H1 (cell line): ENCODE data around the gene CUL9. TPM values are rescaled to one million over a fixed set of nuclear protein-coding genes. Genes with fewer than 3 reads are reported as not detected.

Experiments
- CTCF ChIA-PET: fragments of 300-600 bp; sonication (Branson Sonifier 250); formaldehyde crosslinking; loops from one replicate; lab custom pipeline; 2021; ENCODE audit not compliant: partially characterized antibody; lab: Charles Lee
- POLR2A ChIA-PET: fragments of 300-600 bp; sonication (Branson Sonifier 250); formaldehyde crosslinking; loops from one replicate; lab custom pipeline; 2021; ENCODE audit warnings: inconsistent platforms; ENCODE audit not compliant: partially characterized antibody; lab: Charles Lee
- DNase-seq, 2 experiments: peaks; one replicate each; pipeline versions ENCODE4 v3.0.0 to v3.0.0-alpha.2; 2010 to 2022; ENCODE audit warnings: low spot score in 2 of 2, low read depth in 1 of 2, mixed read lengths in 1 of 2
- FAIRE-seq: peaks from 2 replicates; lab custom pipeline; 2011; peaks lifted over from hg19 to GRCh38; lab: Jason Lieb, UNC
- H2AFZ ChIP-seq: 2 replicates; pipeline ENCODE4 v1.8.1; 2012; ENCODE audit warnings: low read length, inconsistent platforms
- H2AK5ac ChIP-seq: 2 replicates; pipeline ENCODE4 v1.6.1; 2013; ENCODE audit warnings: low read depth, low read length
- H2BK120ac ChIP-seq: replicated peaks from 2 replicates; pipeline ENCODE3; 2013; ENCODE audit warnings: low read depth, low read length, inconsistent platforms
- H2BK12ac ChIP-seq: 2 replicates; pipeline ENCODE4 v1.6.1; 2013; ENCODE audit warnings: low read depth, low read length
- H2BK15ac ChIP-seq: 2 replicates; pipeline ENCODE4 v1.6.1; 2013; ENCODE audit warnings: low read length
- H2BK20ac ChIP-seq: 2 replicates; pipeline ENCODE4 v1.6.1; 2013; ENCODE audit warnings: low read length
- H2BK5ac ChIP-seq: 2 replicates; pipeline ENCODE4 v1.6.1; 2013; ENCODE audit warnings: low read depth, low read length
- H3K14ac ChIP-seq: 2 replicates; pipeline ENCODE4 v1.6.1; 2013; ENCODE audit warnings: inconsistent platforms; ENCODE audit not compliant: insufficient read length
- H3K18ac ChIP-seq: 2 replicates; pipeline ENCODE4 v1.6.1; 2013; ENCODE audit warnings: low read length; ENCODE audit errors: extremely low read depth
- H3K23ac ChIP-seq: 2 replicates; pipeline ENCODE4 v1.6.1; 2013; ENCODE audit warnings: inconsistent platforms; ENCODE audit not compliant: insufficient read length
- H3K23me2 ChIP-seq: 2 replicates; pipeline ENCODE4 v1.6.1; 2013; ENCODE audit warnings: low read depth, low read length
- H3K27ac ChIP-seq: 2 replicates; pipeline ENCODE4 v1.6.1; 2011; ENCODE audit warnings: low read depth, low read length, inconsistent platforms
- H3K27me3 ChIP-seq, 4 experiments: replicated peaks in 1 of 4; 1 replicate in 1 of 4; 2 replicates in 3 of 4; pipeline versions ENCODE4 v1.6.1 to v1.8.1; 2011 to 2013; ENCODE audit warnings: low read length in 3 of 4, mild to moderate bottlenecking in 3 of 4, inconsistent platforms in 2 of 4, mixed read lengths in 2 of 4, moderate library complexity in 1 of 4; ENCODE audit not compliant: control insufficient read depth in 3 of 4, insufficient read depth in 3 of 4; ENCODE audit errors: extremely low read depth in 1 of 4
- H3K36me3 ChIP-seq, 4 experiments: 2 replicates each; pipeline versions ENCODE4 v1.6.1 to v1.8.1; 2011 to 2013; ENCODE audit warnings: mild to moderate bottlenecking in 4 of 4, low read length in 3 of 4, moderate library complexity in 2 of 4, control low read depth in 1 of 4, inconsistent platforms in 1 of 4; ENCODE audit not compliant: insufficient read depth in 4 of 4, control insufficient read depth in 2 of 4
- H3K4ac ChIP-seq: replicated peaks from 2 replicates; pipeline ENCODE3; 2013; ENCODE audit warnings: low read length, low read depth, mixed read lengths, inconsistent platforms; ENCODE audit not compliant: insufficient read length
- H3K4me1 ChIP-seq, 4 experiments: replicated peaks in 1 of 4; 1 replicate in 1 of 4; 2 replicates in 3 of 4; pipeline versions ENCODE4 v1.6.1 to v1.8.1; 2011 to 2013; ENCODE audit warnings: low read length in 3 of 4, inconsistent platforms in 2 of 4, mixed read lengths in 1 of 4; ENCODE audit not compliant: insufficient read depth in 4 of 4, control insufficient read depth in 3 of 4
- H3K4me2 ChIP-seq, 2 experiments: 2 replicates each; pipeline versions ENCODE4 v1.6.1 to v1.8.1; 2011 to 2013; ENCODE audit warnings: low read depth in 2 of 2, low read length in 2 of 2, control low read depth in 1 of 2, inconsistent platforms in 1 of 2, mild to moderate bottlenecking in 1 of 2; ENCODE audit not compliant: insufficient read depth in 1 of 2
- H3K4me3 ChIP-seq, 4 experiments: fragments of 200-600, 300-600 bp in 1 of 4; sonication (generic), shearing (Covaris generic), sonication (Bioruptor Twin) in 1 of 4; 2 replicates each; pipeline versions ENCODE4 v1.5.1 to v1.8.1; 2011 to 2016; ENCODE audit warnings: low read length in 4 of 4, low read depth in 3 of 4, control low read depth in 2 of 4, inconsistent platforms in 2 of 4, mild to moderate bottlenecking in 2 of 4, mixed read lengths in 1 of 4, moderate library complexity in 1 of 4; ENCODE audit not compliant: insufficient read depth in 2 of 4; ENCODE audit errors: extremely low read depth in 1 of 4
- H3K56ac ChIP-seq: replicated peaks from 2 replicates; pipeline ENCODE3; 2013; ENCODE audit warnings: low read depth, mild to moderate bottlenecking, mixed read lengths, low read length, inconsistent platforms; ENCODE audit not compliant: insufficient read length
- H3K79me1 ChIP-seq: 2 replicates; pipeline ENCODE4 v1.6.1; 2013; ENCODE audit warnings: low read depth, low read length, control low read depth
- H3K79me2 ChIP-seq, 2 experiments: 2 replicates each; pipeline versions ENCODE4 v1.6.1 to v1.8.1; 2012 to 2013; ENCODE audit warnings: low read length in 2 of 2, mild to moderate bottlenecking in 2 of 2, inconsistent platforms in 1 of 2; ENCODE audit not compliant: insufficient read depth in 2 of 2, control insufficient read depth in 1 of 2
- H3K9ac ChIP-seq, 4 experiments: replicated peaks in 1 of 4; 1 replicate in 1 of 4; 2 replicates in 3 of 4; pipeline versions ENCODE4 v1.6.1 to v1.8.1; 2011 to 2013; ENCODE audit warnings: low read depth in 3 of 4, low read length in 3 of 4, control low read depth in 2 of 4, mild to moderate bottlenecking in 2 of 4, moderate library complexity in 2 of 4, inconsistent platforms in 1 of 4; ENCODE audit errors: extremely low read depth in 1 of 4
- H3K9me3 ChIP-seq, 2 experiments: 2 replicates each; pipeline versions ENCODE4 v1.6.1 to v1.8.1; 2012 to 2013; ENCODE audit warnings: mild to moderate bottlenecking in 2 of 2, moderate library complexity in 2 of 2, control low read depth in 1 of 2, inconsistent platforms in 1 of 2, low read depth in 1 of 2, low read length in 1 of 2, mixed read lengths in 1 of 2; ENCODE audit not compliant: insufficient read depth in 2 of 2
- H4K20me1 ChIP-seq, 2 experiments: replicated peaks in 1 of 2; 2 replicates each; pipeline versions ENCODE3 to v1.8.1; 2011 to 2013; ENCODE audit warnings: inconsistent platforms in 2 of 2, low read length in 2 of 2, mild to moderate bottlenecking in 1 of 2; ENCODE audit not compliant: insufficient read depth in 2 of 2, control insufficient read depth in 1 of 2
- H4K5ac ChIP-seq: 2 replicates; pipeline ENCODE4 v1.6.1; 2013; ENCODE audit warnings: low read length, low read depth, mixed read lengths, inconsistent platforms; ENCODE audit not compliant: insufficient read length
- H4K8ac ChIP-seq: 2 replicates; pipeline ENCODE4 v1.8.0; 2013; ENCODE audit warnings: mild to moderate bottlenecking, moderate library complexity, low read length, inconsistent platforms; ENCODE audit not compliant: insufficient read depth; ENCODE audit errors: extremely low read depth
- H4K91ac ChIP-seq: replicated peaks from 2 replicates; pipeline ENCODE3; 2013; ENCODE audit warnings: low read length, mixed read lengths, inconsistent platforms; ENCODE audit not compliant: insufficient read length
- CEBPB ChIP-seq: IDR thresholded peaks from 2 replicates; pipeline ENCODE4 v1.6.1; 2012; ENCODE audit warnings: low read depth, low read length
- HDAC2 ChIP-seq, 2 experiments: fragments of 300-600 bp in 1 of 2; sonication (generic) in 1 of 2; IDR thresholded peaks; 2 replicates each; pipeline ENCODE4 v1.6.1; 2011 to 2012; ENCODE audit warnings: low read depth in 2 of 2, low read length in 2 of 2, mild to moderate bottlenecking in 2 of 2, moderate library complexity in 2 of 2, borderline replicate concordance in 1 of 2, inconsistent platforms in 1 of 2
- RBBP5 ChIP-seq: IDR thresholded peaks from 2 replicates; pipeline ENCODE4 v1.7.1; 2012; ENCODE audit warnings: low read depth, mild to moderate bottlenecking, inconsistent platforms, low read length, moderate library complexity, borderline replicate concordance
- RNF2 ChIP-seq: fragments of 200-900, 300-1000 bp; sonication (generic); IDR thresholded peaks from 2 replicates; pipeline ENCODE4 v1.7.1; 2016; ENCODE audit warnings: borderline replicate concordance, low read depth, mild to moderate bottlenecking, antibody characterized with exemption, low read length; ENCODE audit not compliant: poor library complexity, severe bottlenecking; ENCODE audit errors: missing control alignments
- RXRA ChIP-seq: IDR thresholded peaks from 2 replicates; pipeline ENCODE4 v1.6.1; 2011; ENCODE audit warnings: low read depth, mild to moderate bottlenecking, low read length, moderate library complexity; ENCODE audit not compliant: insufficient read depth
- SIN3A ChIP-seq, 2 experiments: IDR thresholded peaks in 1 of 2; conservative IDR thresholded peaks in 1 of 2; 2 replicates each; pipeline ENCODE4 v1.6.1; 2011 to 2012; ENCODE audit warnings: low read length in 2 of 2, improper control_type of control experiment in 1 of 2, low read depth in 1 of 2, mild to moderate bottlenecking in 1 of 2
- WGBS, 2 experiments: shearing (Covaris generic) in 1 of 2; methylation state at CpG; one replicate each; pipeline versions ENCODE4 v1.1.6 to v1.1.7; 2013 to 2015; ENCODE audit warnings: low lambda C conversion rate in 2 of 2, mixed read lengths in 2 of 2, inconsistent platforms in 1 of 2, low coverage in 1 of 2, missing lambda C conversion rate in 1 of 2; ENCODE audit not compliant: insufficient replicate concordance in 2 of 2, insufficient coverage in 1 of 2, insufficient read length in 1 of 2; ENCODE audit errors: extremely low coverage in 1 of 2, missing lambda C conversion rate in 1 of 2; 5-methylcytosine and 5-hydroxymethylcytosine counted together
- polyA plus RNA-seq, 7 experiments: library from polyadenylated mRNA; depleted of rRNA in 3 of 7; stranded (reverse) in 5 of 7; unstranded in 2 of 7; fragments of >200 nt in 5 of 7; fragments of 200-250 nt in 2 of 7; gene quantifications; 1 replicate in 5 of 7; 2 replicates in 1 of 7; 4 replicates in 1 of 7; pipeline versions ENCODE4 v1.2.1 to v1.2.3, GENCODE V29; 2011 to 2013; ENCODE audit warnings: missing spikeins in 2 of 7, mixed read lengths in 2 of 7
- total RNA-seq: library from RNA; stranded (reverse); fragmentation: NEBNext Ultra II Directional; extraction: Animal tissue kit (Norgen Biotek cat#: 25700); gene quantifications from 2 replicates; pipeline ENCODE4 v1.2.1, GENCODE V29; 2021

The CUL9 gene
- total and polyA plus RNA-seq, 2 of the 8 experiments (the other 6 are each of a cell fraction or from before 2014, with no cell fraction given): 7.7 to 9.8 TPM

DNA sequence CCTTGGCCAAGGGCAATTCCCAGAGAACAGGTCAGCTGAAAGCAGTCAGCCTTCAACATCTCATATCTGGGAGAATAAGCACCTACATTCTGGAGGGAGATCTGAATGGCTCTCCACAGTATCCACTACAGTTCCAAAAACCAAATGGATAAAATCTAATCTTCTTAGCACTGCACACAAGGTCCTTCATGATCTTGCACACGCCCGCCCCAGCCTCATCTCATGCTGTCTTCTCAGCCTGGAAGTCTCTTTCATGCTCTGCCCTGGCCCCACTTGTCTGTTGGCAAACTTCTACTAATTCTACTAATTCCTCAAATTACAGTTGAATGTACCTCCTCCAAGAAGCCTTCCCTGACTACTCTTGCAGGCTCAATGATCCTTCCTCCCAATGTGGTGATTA lies 59.5 kb downstream of the CUL9 start:
- Histone ChIP-seq H2BK120ac (no peak overlapping the region), H3K36me3 (no peaks in the 10 kb centered on the region), H3K4me3 (no peak overlapping the region), H4K91ac (no peak overlapping the region), H3K23me2 (peaks cover 3% of the 10 kb centered on the region; the same call in 1 of the 2 replicates), H2BK20ac (no peak overlapping the region), H3K4ac (no peak overlapping the region), H3K79me1 (no peaks in the 10 kb centered on the region), H3K4me1 (peaks cover 0 to 8% (median 5%) of the 10 kb centered on the region in 4 experiments; a peak in 5 of 7 replicates), H3K4me2 (no peak overlapping the region), H3K23ac (no peak overlapping the region), H3K79me2 (no peaks in the 10 kb centered on the region), H4K8ac (no peak overlapping the region), H2BK12ac (no peak overlapping the region), H2BK5ac (no peak overlapping the region), H3K27ac (no peak overlapping the region), H3K56ac (no peak overlapping the region), H3K27me3 (peaks cover 13 to 51% (median 44%) of the 10 kb centered on the region in 4 experiments), H4K20me1 (peaks cover 0 to 4% of the 10 kb centered on the region in 2 experiments), H2AK5ac (no peak overlapping the region), H2BK15ac (no peak overlapping the region), H3K9ac (no peak overlapping the region), H2AFZ (no peak overlapping the region), H3K18ac (no peak overlapping the region), H4K5ac (no peak overlapping the region), H3K9me3 (no peaks in the 10 kb centered on the region), H3K14ac (no peak overlapping the region)
- TF ChIP-seq HDAC2 (IDR thresholded peaks at IDR 0.05; ENCODE audit: borderline replicate concordance in 1 of 2, low read depth in 2 of 2, low read length in 2 of 2) (no peak), RBBP5 (no peak), RXRA (no peak), SIN3A (conservative IDR thresholded peaks at IDR 0.05 in 1 of 2, IDR thresholded peaks at IDR 0.05 in 1 of 2; ENCODE audit: low read depth in 1 of 2, low read length in 2 of 2) (no peak), RNF2 (no peak), CEBPB (no peak)
- no peak for DNase-seq
- 85% methylated on average over 2 of the region's 2 CpGs; no CpG with 5 or more reads in 1 of the 2 experiments for WGBS, 2 experiments
- POLR2A ChIA-PET: no interaction called here
- FAIRE-seq: no peak
- CTCF ChIA-PET: interaction anchor here (1.3 to 2.1 kb wide), 3 partner anchors 9 to 28 kb away, joined by 4 to 12 read pairs (median 4); partner anchors contain the start of gene DNPH1
